C4-2B (cell line): ENCODE data around the gene FDXACB1.

Source experiments
- CTCF ChIP-seq: fragments of 450-650 bp; conservative IDR thresholded peaks from 2 replicates; pipeline ENCODE4 v1.5.1; 2017; ENCODE audit warnings: mild to moderate bottlenecking
- ZFX ChIP-seq: fragments of 450-650 bp; IDR thresholded peaks from 2 replicates; pipeline ENCODE4 v1.6.1; 2017

- TF ChIP-seq CTCF, result no peak
- no peak for TF ChIP-seq ZFX
Observed at GRCh38 chr11:111834432-111835163, 44.4 kb downstream of the FDXACB1 start.
